Nephron progenitor cell (in vitro differentiated cells): ENCODE results near the gene STX5.

Experiments
- DNase-seq: peaks from one replicate; pipeline ENCODE4 v3.0.0; 2021
- H3K27ac Mint-ChIP-seq: 2 replicates; pipeline ENCODE4 v1.8.0; 2021; ENCODE audit warnings: mild to moderate bottlenecking, moderate library complexity, mixed read lengths
- H3K27me3 Mint-ChIP-seq: 2 replicates; pipeline ENCODE4 v1.8.0; 2021; ENCODE audit warnings: mild to moderate bottlenecking, low read depth, mixed read lengths; ENCODE audit not compliant: poor library complexity
- H3K36me3 Mint-ChIP-seq: 2 replicates; pipeline ENCODE4 v1.8.0; 2021; ENCODE audit warnings: low read depth, mixed read lengths
- H3K4me1 Mint-ChIP-seq: 2 replicates; pipeline ENCODE4 v1.8.0; 2021; ENCODE audit warnings: mixed read lengths
- H3K4me3 Mint-ChIP-seq: 2 replicates; pipeline ENCODE4 v1.8.0; 2021; ENCODE audit warnings: mild to moderate bottlenecking, moderate library complexity, mixed read lengths
- H3K9me3 Mint-ChIP-seq: 2 replicates; pipeline ENCODE4 v1.8.0; 2021; ENCODE audit warnings: mild to moderate bottlenecking, moderate library complexity, mixed read lengths
- CTCF ChIP-seq: fragments of 200-600 bp; sonication (generic); IDR thresholded peaks from 2 replicates; pipeline ENCODE4 v1.5.0; 2021; ENCODE audit warnings: antibody characterized with exemption

STX5 gene

DNA sequence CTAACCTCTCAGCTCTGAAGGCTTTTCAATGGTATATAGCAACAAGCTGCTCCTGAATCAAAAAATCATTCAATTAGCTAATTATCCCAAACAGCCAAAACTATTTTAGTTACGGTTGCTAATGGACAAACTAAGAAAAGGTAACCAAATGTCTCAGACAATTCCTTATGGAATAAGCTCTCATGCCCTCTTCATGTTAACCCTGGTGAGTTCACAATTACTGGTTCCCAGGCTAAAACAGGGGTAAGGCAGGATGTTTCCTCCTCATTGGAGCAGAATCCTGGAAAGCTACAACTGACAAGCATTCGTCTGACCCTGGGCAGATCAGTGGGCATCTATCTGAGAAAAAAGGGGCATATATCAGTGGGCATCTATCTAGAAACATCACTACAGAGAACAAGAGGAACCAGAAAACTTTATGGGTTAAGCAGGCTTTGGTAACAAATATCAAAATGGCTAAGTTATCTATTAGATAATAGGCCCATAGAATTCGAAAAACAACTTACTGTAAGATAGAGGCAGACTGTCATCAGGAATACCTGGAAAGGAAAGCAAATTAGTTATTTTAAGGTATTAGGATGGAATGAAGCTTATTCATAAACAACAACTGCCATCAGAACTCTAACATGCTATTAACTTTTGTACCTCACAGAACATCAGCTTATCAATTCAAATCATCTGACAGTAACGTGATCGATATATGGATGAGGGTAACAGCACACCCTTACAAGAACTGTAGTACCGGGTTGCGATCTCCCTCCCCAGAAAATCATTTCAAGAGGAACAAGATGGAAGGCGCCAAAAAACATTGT is 22.4 kb upstream of the STX5 start:
- Mint-ChIP-seq H3K9me3 (no peaks in the 10 kb centered on the region), H3K4me3 (peak overlapping the region; percentile 100), H3K4me1 (peaks cover 63% of the 10 kb centered on the region), H3K27ac (peak overlapping the region; percentile 98), H3K36me3 (peaks cover 42% of the 10 kb centered on the region), H3K27me3 (no peaks in the 10 kb centered on the region)
- no peak for TF ChIP-seq CTCF
- DNase-seq, result no peak

DNA sequence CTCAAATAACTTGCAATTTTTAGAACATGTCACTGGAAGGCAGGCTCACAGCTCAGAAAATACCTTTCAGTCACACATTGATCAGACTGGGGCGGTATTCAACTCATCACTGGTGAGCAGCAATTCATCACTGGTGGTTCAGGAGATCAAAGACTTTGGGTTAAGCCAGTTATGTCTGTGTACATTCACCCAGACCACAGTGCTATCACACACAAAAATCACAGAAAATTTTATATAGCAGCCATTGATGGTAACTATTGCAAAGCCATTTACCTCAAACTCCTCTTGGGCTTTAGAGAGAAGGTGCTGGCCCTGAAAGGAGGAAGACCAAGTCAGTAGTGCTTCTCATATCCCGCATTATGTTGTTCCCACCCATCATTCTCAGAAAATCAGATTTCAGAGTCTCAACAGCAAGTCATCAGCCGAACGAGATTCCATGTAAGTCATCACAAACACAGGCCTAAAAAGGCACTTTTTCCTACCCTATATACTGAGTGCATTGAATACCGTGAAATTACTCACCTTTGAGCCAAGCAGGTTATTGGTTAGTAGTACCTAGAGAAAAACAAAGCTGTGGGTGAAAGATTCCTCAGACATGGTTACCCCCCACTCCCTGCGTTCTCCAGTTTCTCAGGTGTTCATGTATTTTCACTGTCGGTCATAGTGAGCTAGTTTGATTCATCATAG is 21.6 kb upstream of the STX5 start:
- H3K9me3 Mint-ChIP-seq, result no peaks in the 10 kb centered on the region
- peak overlapping the region; percentile 100 for H3K4me3 Mint-ChIP-seq
- DNase-seq, result no peak
- peaks cover 40% of the 10 kb centered on the region for H3K36me3 Mint-ChIP-seq
- no peak for TF ChIP-seq CTCF
- peaks cover 55% of the 10 kb centered on the region for H3K4me1 Mint-ChIP-seq
- peak overlapping the region; percentile 98 for H3K27ac Mint-ChIP-seq
- H3K27me3 Mint-ChIP-seq, result no peaks in the 10 kb centered on the region

GRCh38 chr11:62852523-62853188 is 20.8 kb upstream of the STX5 start:
- peaks cover 5% of the 10 kb centered on the region for H3K27me3 Mint-ChIP-seq
- peak overlapping the region; percentile 100 for H3K4me3 Mint-ChIP-seq
- DNase-seq, result no peak
- H3K36me3 Mint-ChIP-seq, result peaks cover 40% of the 10 kb centered on the region
- no peak for TF ChIP-seq CTCF
- H3K4me1 Mint-ChIP-seq, result peaks cover 47% of the 10 kb centered on the region
- H3K9me3 Mint-ChIP-seq, result peaks cover 5% of the 10 kb centered on the region
- peak overlapping the region; percentile 98 for H3K27ac Mint-ChIP-seq

DNA sequence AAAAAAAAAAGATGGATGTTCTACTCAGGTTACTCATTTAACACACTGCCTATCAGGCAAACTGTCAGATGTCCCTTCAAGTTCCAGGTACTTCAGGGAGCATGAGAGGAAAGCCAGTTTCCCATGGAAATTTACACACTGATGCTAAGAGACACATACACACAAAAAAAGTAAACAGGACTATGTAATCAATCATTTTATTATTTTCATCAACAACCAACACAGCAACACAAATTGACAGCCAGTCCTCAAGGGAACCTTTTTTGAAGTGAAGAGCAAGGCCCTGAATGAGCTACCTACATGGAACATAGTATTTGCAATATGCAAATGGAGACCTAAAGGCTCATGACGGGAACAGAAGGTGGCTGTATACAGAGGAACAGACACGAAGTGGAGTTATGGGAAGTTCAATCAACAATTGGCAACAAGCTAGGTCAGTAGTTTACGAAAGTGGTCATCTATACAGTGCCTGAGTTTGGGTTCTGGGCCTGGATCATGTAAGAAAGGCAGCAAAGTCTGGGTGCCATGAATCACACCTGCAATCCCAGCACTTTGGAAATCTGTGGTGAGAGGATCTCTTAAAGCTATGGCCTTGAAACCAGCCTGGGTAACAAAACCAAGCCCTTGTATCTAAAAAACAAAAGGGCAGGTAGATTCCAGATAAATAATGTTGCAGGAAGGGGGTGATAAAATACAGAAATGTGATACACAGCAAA is 20.1 kb upstream of the STX5 start:
- Mint-ChIP-seq H3K4me3 (peak overlapping the region; percentile 53), H3K4me1 (peaks cover 41% of the 10 kb centered on the region), H3K27ac (peak overlapping the region; percentile 96), H3K9me3 (peaks cover 9% of the 10 kb centered on the region), H3K36me3 (peaks cover 43% of the 10 kb centered on the region), H3K27me3 (peaks cover 7% of the 10 kb centered on the region)
- DNase-seq, result no peak
- TF ChIP-seq CTCF, result no peak

GRCh38 chr11:62850911-62851806 is 19.3 kb upstream of the STX5 start:
- Mint-ChIP-seq H3K27ac (peak overlapping the region; percentile 96), H3K4me3 (peak overlapping the region; percentile 53)
- DNase-seq, result no peak

More at GRCh38 chr11:62850911-62851806, 19.3 kb upstream of the STX5 start:
- H3K4me1 Mint-ChIP-seq, result peaks cover 41% of the 10 kb centered on the region
- peaks cover 45% of the 10 kb centered on the region for H3K36me3 Mint-ChIP-seq
- peaks cover 12% of the 10 kb centered on the region for H3K27me3 Mint-ChIP-seq
- peaks cover 14% of the 10 kb centered on the region for H3K9me3 Mint-ChIP-seq
- TF ChIP-seq CTCF, result no peak
